Endothelial cell of umbilical vein (primary cell): ENCODE results near the gene DBET.
"Not testable (repeated sequence)": the region's sequence is repeated elsewhere in the genome, so short reads cannot be mapped to it uniquely, and the experiment has no call there.

Experiments used
- EZH2 ChIP-seq: IDR thresholded peaks from 2 replicates; pipeline ENCODE4 v1.6.1; 2012; ENCODE audit warnings: borderline replicate concordance, low read depth, mild to moderate bottlenecking, moderate library complexity, low read length, inconsistent platforms; ENCODE audit not compliant: severe bottlenecking
- POLR2A ChIP-seq: IDR thresholded peaks from 2 replicates; pipeline ENCODE4 v1.6.1; 2012; ENCODE audit warnings: low read depth, mild to moderate bottlenecking, control low read depth, low read length
- POLR2AphosphoS5 ChIP-seq: IDR thresholded peaks from 2 replicates; pipeline ENCODE4 v1.6.1; 2012; ENCODE audit warnings: low read depth, mild to moderate bottlenecking, control low read depth, low read length, moderate library complexity; ENCODE audit not compliant: insufficient read depth
- TF ChIP-seq, protein P1 (sequence below), 2 donors: IDR thresholded peaks; 1 replicate in 1 of 2; 2 replicates in 1 of 2; pipeline ENCODE4 v1.5.1; 2011; ENCODE audit warnings: low read length in 2 of 2, mild to moderate bottlenecking in 2 of 2, moderate library complexity in 2 of 2, control low read depth in 1 of 2, inconsistent platforms in 1 of 2, low read depth in 1 of 2; ENCODE audit not compliant: insufficient read depth in 1 of 2; ENCODE audit errors: extremely low read depth in 1 of 2
- TF ChIP-seq, protein P2 (sequence below): IDR thresholded peaks from 2 replicates; pipeline ENCODE4 v1.6.1; 2011; ENCODE audit not compliant: insufficient read depth, insufficient read length

DNA sequence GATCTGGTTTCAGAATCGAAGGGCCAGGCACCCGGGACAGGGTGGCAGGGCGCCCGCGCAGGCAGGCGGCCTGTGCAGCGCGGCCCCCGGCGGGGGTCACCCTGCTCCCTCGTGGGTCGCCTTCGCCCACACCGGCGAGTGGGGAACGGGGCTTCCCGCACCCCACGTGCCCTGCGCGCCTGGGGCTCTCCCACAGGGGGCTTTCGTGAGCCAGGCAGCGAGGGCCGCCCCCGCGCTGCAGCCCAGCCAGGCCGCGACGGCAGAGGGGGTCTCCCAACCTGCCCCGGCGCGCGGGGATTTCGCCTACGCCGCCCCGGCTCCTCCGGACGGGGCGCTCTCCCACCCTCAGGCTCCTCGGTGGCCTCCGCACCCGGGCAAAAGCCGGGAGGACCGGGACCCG, 4.0 kb downstream of the DBET start:
- TF ChIP-seq EZH2, POLR2AphosphoS5, POLR2A: not testable (repeated sequence)
- TF ChIP-seq, protein P1, sequence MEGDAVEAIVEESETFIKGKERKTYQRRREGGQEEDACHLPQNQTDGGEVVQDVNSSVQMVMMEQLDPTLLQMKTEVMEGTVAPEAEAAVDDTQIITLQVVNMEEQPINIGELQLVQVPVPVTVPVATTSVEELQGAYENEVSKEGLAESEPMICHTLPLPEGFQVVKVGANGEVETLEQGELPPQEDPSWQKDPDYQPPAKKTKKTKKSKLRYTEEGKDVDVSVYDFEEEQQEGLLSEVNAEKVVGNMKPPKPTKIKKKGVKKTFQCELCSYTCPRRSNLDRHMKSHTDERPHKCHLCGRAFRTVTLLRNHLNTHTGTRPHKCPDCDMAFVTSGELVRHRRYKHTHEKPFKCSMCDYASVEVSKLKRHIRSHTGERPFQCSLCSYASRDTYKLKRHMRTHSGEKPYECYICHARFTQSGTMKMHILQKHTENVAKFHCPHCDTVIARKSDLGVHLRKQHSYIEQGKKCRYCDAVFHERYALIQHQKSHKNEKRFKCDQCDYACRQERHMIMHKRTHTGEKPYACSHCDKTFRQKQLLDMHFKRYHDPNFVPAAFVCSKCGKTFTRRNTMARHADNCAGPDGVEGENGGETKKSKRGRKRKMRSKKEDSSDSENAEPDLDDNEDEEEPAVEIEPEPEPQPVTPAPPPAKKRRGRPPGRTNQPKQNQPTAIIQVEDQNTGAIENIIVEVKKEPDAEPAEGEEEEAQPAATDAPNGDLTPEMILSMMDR (IDR thresholded peaks at IDR 0.05; ENCODE audit: extremely low read depth in 1 of 2, insufficient read depth in 1 of 2, low read depth in 1 of 2, low read length in 2 of 2), result not testable (repeated sequence)
- TF ChIP-seq, protein P2, sequence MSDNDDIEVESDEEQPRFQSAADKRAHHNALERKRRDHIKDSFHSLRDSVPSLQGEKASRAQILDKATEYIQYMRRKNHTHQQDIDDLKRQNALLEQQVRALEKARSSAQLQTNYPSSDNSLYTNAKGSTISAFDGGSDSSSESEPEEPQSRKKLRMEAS, result not testable (repeated sequence)
